Peyer's patch (tissue), 4 donors: ENCODE results near the gene PDXP. TPM values are rescaled to one million over a fixed set of nuclear protein-coding genes. Genes with fewer than 3 reads are reported as not detected.

Source experiments
- DNase-seq, 3 donors: peaks; one replicate each; pipeline ENCODE4 v3.0.0-alpha.2; 2017 to 2019
- H3K27ac ChIP-seq, 4 donors: fragments of 200-600 bp; sonication (generic); one replicate each; pipeline ENCODE4 v1.5.1; 2016 to 2019
- H3K27me3 ChIP-seq, 2 donors: fragments of 200-600 bp; sonication (generic); one replicate each; pipeline ENCODE4 v1.5.1; 2019
- H3K36me3 ChIP-seq, 3 donors: fragments of 200-600 bp; sonication (generic); one replicate each; pipeline ENCODE4 v1.5.1; 2016 to 2019
- H3K4me1 ChIP-seq, 4 donors: fragments of 200-600 bp; sonication (generic); one replicate each; pipeline ENCODE4 v1.5.1; 2016 to 2019
- H3K4me3 ChIP-seq, 4 donors: fragments of 200-600 bp; sonication (generic); 1 replicate in 3 of 4; 2 replicates in 1 of 4; pipeline ENCODE4 v1.5.1; 2016 to 2019; ENCODE audit warnings: mild to moderate bottlenecking in 1 of 4
- H3K9me3 ChIP-seq, 4 donors: fragments of 200-600 bp; sonication (generic); one replicate each; pipeline ENCODE4 v1.5.1; 2016 to 2019; ENCODE audit warnings: mild to moderate bottlenecking in 1 of 4
- CTCF ChIP-seq, 6 experiments: fragments of 450-650 bp in 4 of 6; fragments of 200-600 bp in 2 of 6; sonication (generic) in 1 of 6; IDR thresholded peaks; one replicate each; pipeline ENCODE4 v1.5.1; 2017 to 2019; ENCODE audit warnings: antibody characterized with exemption in 6 of 6, mild to moderate bottlenecking in 3 of 6, moderate library complexity in 1 of 6
- POLR2A ChIP-seq, 2 donors: fragments of 450-650 bp; IDR thresholded peaks; one replicate each; pipeline ENCODE4 v1.5.1; 2017; ENCODE audit warnings: antibody characterized with exemption in 2 of 2, mild to moderate bottlenecking in 2 of 2, moderate library complexity in 2 of 2
- total RNA-seq, 4 donors: library from RNA; depleted of rRNA; stranded (reverse); fragments of >200 nt; gene quantifications; one replicate each; pipeline ENCODE4 v1.1.0, GENCODE V29; 2016

The PDXP gene
- total RNA-seq, 4 donors from 2014 or later = 19.0 to 146 (median 111) TPM

- H3K36me3 ChIP-seq = peaks cover 0 to 25% (median 0%) of the 10 kb centered on the region in 3 donors
- peak in 2 of 3 donors; percentile 72 to 86 for DNase-seq
- H3K9me3 ChIP-seq = no peaks in the 10 kb centered on the region
- no peaks in the 10 kb centered on the region for H3K27me3 ChIP-seq
- peak overlapping the region in 3 of 4 donors; percentile 73 to 85 (median 82) for H3K4me3 ChIP-seq
- peaks cover 11 to 54% (median 39%) of the 10 kb centered on the region in 4 donors for H3K4me1 ChIP-seq
- TF ChIP-seq POLR2A (IDR thresholded peaks at IDR 0.05) (peak; percentile 50 to 92), CTCF (IDR thresholded peaks at IDR 0.05) (peak in 2 of 6 experiments; percentile 22 to 25)
- H3K27ac ChIP-seq = peak overlapping the region; percentile 87 to 98 (median 94)
These were observed 17.0 kb upstream of the PDXP start for GRCh38 chr22:37641561-37641949.

- Histone ChIP-seq H3K27ac (peak overlapping the region; percentile 87 to 98 (median 94)), H3K9me3 (no peaks in the 10 kb centered on the region), H3K4me1 (peaks cover 8 to 50% (median 24%) of the 10 kb centered on the region in 4 donors), H3K4me3 (no peak overlapping the region), H3K27me3 (no peaks in the 10 kb centered on the region), H3K36me3 (peaks cover 0 to 34% (median 0%) of the 10 kb centered on the region in 3 donors)
- DNase-seq = peak; percentile 89 to 95 (median 94)
- TF ChIP-seq CTCF (IDR thresholded peaks at IDR 0.05) (peak; percentile 93 to 97 (median 94)), POLR2A (IDR thresholded peaks at IDR 0.05) (no peak)
These were observed 15.2 kb upstream of the PDXP start for GRCh38 chr22:37643225-37643847.

GRCh38 chr22:37647317-37647716 is 11.2 kb upstream of the PDXP start:
- H3K27ac ChIP-seq = peak overlapping the region in 3 of 4 donors; percentile 64 to 89 (median 85)
- H3K36me3 ChIP-seq = peaks cover 0 to 70% (median 0%) of the 10 kb centered on the region in 3 donors
- DNase-seq = no peak
- H3K4me1 ChIP-seq = peaks cover 2 to 28% (median 12%) of the 10 kb centered on the region in 4 donors
- H3K27me3 ChIP-seq = no peaks in the 10 kb centered on the region
- TF ChIP-seq CTCF (IDR thresholded peaks at IDR 0.05) (no peak), POLR2A (IDR thresholded peaks at IDR 0.05) (no peak)
- H3K4me3 ChIP-seq = no peak overlapping the region
- H3K9me3 ChIP-seq = no peaks in the 10 kb centered on the region

- no peaks in the 10 kb centered on the region for H3K9me3 ChIP-seq
- H3K36me3 ChIP-seq = peaks cover 0 to 70% (median 0%) of the 10 kb centered on the region in 3 donors
- DNase-seq = peak in 2 of 3 donors; percentile 90 to 91
- TF ChIP-seq CTCF (IDR thresholded peaks at IDR 0.05) (no peak), POLR2A (IDR thresholded peaks at IDR 0.05) (peak in 1 of 2 donors; percentile 50)
- H3K27ac ChIP-seq = peak overlapping the region in 3 of 4 donors; percentile 64 to 89 (median 85)
- peaks cover 0 to 22% (median 8%) of the 10 kb centered on the region in 4 donors for H3K4me1 ChIP-seq
- no peaks in the 10 kb centered on the region for H3K27me3 ChIP-seq
- H3K4me3 ChIP-seq = no peak overlapping the region
These were observed 10.6 kb upstream of the PDXP start for GRCh38 chr22:37647928-37648327.

GRCh38 chr22:37650463-37651136 is 7.9 kb upstream of the PDXP start:
- no peak for DNase-seq
- no peaks in the 10 kb centered on the region for H3K9me3 ChIP-seq
- H3K4me3 ChIP-seq = no peak overlapping the region
- H3K27me3 ChIP-seq = no peaks in the 10 kb centered on the region
- H3K27ac ChIP-seq = no peak overlapping the region
- no peak for TF ChIP-seq POLR2A (IDR thresholded peaks at IDR 0.05)
- no peak for TF ChIP-seq CTCF (IDR thresholded peaks at IDR 0.05)
- H3K4me1 ChIP-seq = peaks cover 0 to 27% (median 0%) of the 10 kb centered on the region in 4 donors
- peaks cover 0 to 67% (median 0%) of the 10 kb centered on the region in 3 donors for H3K36me3 ChIP-seq
